ENCODE data around the gene VWA8. TPM values are rescaled to one million over a fixed set of nuclear protein-coding genes. Genes with fewer than 3 reads are reported as not detected.

VWA8 gene
- total RNA-seq, 5 donors from 2014 or later (not counting 1 experiment from before 2014, with no cell fraction given), result 17.8 to 27.1 (median 22.9) TPM

- Histone ChIP-seq H3K9me3 (no peaks in the 10 kb centered on the region), H3K4me1 (ENCODE audit: control insufficient read depth in 1 of 2, extremely low read depth in 1 of 2, insufficient read depth in 2 of 2, low read length in 2 of 2) (no peaks in the 10 kb centered on the region), H3K4me3 (ENCODE audit: control insufficient read depth in 1 of 2, extremely low read depth in 1 of 2, low read length in 1 of 2) (no peak overlapping the region), H3K27ac (ENCODE audit: low read length) (no peak overlapping the region), H3K27me3 (replicated peaks in 1 of 2; ENCODE audit: control insufficient read depth in 2 of 2, extremely low read depth in 1 of 2, insufficient read depth in 2 of 2, low read length in 1 of 2) (no peaks in the 10 kb centered on the region), H3K36me3 (ENCODE audit: control insufficient read depth in 2 of 2, extremely low read depth in 1 of 2, insufficient read depth in 1 of 2, low read length in 1 of 2) (no peaks in the 10 kb centered on the region)
- no CpG with 5 or more reads among the region's 1 CpG for WGBS (ENCODE audit: insufficient coverage)
- H3K27me3 Mint-ChIP-seq, result no peaks in the 10 kb centered on the region
- DNase-seq (no peak), ATAC-seq (replicated peaks in 1 of 4) (no peak)
- H3K4me1 Mint-ChIP-seq, result no peaks in the 10 kb centered on the region
- ChIA-PET CTCF (no interaction called here), POLR2A (interaction anchor here in 1 of 2 donors (0.6 kb wide), 1 partner anchor 24 kb away, joined by 3 read pairs; no protein-coding TSS in a partner anchor)
- H3K9me3 Mint-ChIP-seq, result no peaks in the 10 kb centered on the region
- H3K4me3 Mint-ChIP-seq, result no peak overlapping the region
- peaks cover 32% of the 10 kb centered on the region for H3K36me3 Mint-ChIP-seq
- H3K27ac Mint-ChIP-seq, result no peak overlapping the region
These were observed 247.5 kb downstream of the VWA8 start for GRCh38 chr13:41713405-41713804.

DNA sequence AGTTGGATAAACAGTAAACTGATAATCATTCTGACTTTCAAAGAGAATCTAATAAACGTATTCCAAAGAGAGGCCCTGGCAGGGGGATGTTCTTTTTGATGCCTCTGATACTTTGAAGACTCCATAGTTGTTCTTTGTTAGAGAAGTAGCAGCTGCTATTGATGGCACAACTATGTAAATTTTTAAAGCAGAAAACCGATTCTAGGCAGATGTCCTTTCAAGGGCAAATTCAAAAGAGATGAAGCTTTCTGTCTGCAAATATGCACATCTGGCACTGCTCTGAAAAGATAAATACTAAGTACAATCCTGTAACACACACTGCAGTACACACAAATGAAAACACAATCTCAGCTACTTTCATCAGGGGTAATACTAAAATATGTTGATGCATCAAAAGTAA lies 250.1 kb downstream of the VWA8 start:
- no peaks in the 10 kb centered on the region for H3K9me3 ChIP-seq
- ATAC-seq (replicated peaks in 1 of 4) (no peak), DNase-seq (no peak)
- Mint-ChIP-seq H3K4me3 (no peak overlapping the region), H3K27me3 (no peaks in the 10 kb centered on the region), H3K9me3 (no peaks in the 10 kb centered on the region), H3K36me3 (peaks cover 38% of the 10 kb centered on the region), H3K4me1 (no peaks in the 10 kb centered on the region), H3K27ac (no peak overlapping the region)
- no peak overlapping the region for H3K4me3 ChIP-seq (ENCODE audit: control insufficient read depth in 1 of 2, extremely low read depth in 1 of 2, low read length in 1 of 2)
- no peaks in the 10 kb centered on the region for H3K27me3 ChIP-seq (replicated peaks in 1 of 2; ENCODE audit: control insufficient read depth in 2 of 2, extremely low read depth in 1 of 2, insufficient read depth in 2 of 2, low read length in 1 of 2)
- no peak overlapping the region for H3K27ac ChIP-seq (ENCODE audit: low read length)
- no peaks in the 10 kb centered on the region for H3K4me1 ChIP-seq (ENCODE audit: control insufficient read depth in 1 of 2, extremely low read depth in 1 of 2, insufficient read depth in 2 of 2, low read length in 2 of 2)
- POLR2A ChIA-PET, result interaction anchor here in 1 of 2 donors (0.7 to 0.8 kb wide), 2 partner anchors 23 to 32 kb away, joined by 3 to 4 read pairs; no protein-coding TSS in a partner anchor
- no peaks in the 10 kb centered on the region for H3K36me3 ChIP-seq (ENCODE audit: control insufficient read depth in 2 of 2, extremely low read depth in 1 of 2, insufficient read depth in 1 of 2, low read length in 1 of 2)
- WGBS (ENCODE audit: insufficient coverage), result 86% methylated on average over 1 of the region's 2 CpGs
- CTCF ChIA-PET, result no interaction called here

DNA sequence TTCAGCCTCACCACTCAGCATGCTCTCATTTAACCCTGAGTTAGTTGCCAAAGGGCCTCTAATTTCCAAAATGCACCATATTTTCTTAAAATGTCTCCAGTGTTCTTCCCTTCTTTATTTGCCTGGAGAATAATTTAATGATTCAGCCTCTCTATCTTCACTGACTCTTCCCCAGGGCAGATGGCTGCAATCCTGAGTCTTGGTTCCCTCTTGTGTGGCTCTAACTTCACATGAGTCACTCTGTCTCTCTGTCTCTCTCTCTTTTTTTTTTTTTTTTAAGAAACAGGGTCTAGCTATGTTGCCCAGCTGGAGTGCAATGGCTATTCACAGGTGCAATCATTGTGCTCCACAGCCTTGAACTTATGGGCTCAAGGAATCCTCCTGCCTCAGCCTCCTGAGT lies 251.4 kb downstream of the VWA8 start:
- Mint-ChIP-seq H3K27me3 (no peaks in the 10 kb centered on the region), H3K4me3 (no peak overlapping the region), H3K27ac (no peak overlapping the region), H3K9me3 (no peaks in the 10 kb centered on the region), H3K36me3 (peaks cover 45% of the 10 kb centered on the region), H3K4me1 (no peaks in the 10 kb centered on the region)
- Histone ChIP-seq H3K27ac (ENCODE audit: low read length) (no peak overlapping the region), H3K9me3 (no peaks in the 10 kb centered on the region), H3K27me3 (replicated peaks in 1 of 2; ENCODE audit: control insufficient read depth in 2 of 2, extremely low read depth in 1 of 2, insufficient read depth in 2 of 2, low read length in 1 of 2) (no peaks in the 10 kb centered on the region), H3K36me3 (ENCODE audit: control insufficient read depth in 2 of 2, extremely low read depth in 1 of 2, insufficient read depth in 1 of 2, low read length in 1 of 2) (no peaks in the 10 kb centered on the region), H3K4me1 (ENCODE audit: control insufficient read depth in 1 of 2, extremely low read depth in 1 of 2, insufficient read depth in 2 of 2, low read length in 2 of 2) (no peaks in the 10 kb centered on the region), H3K4me3 (ENCODE audit: control insufficient read depth in 1 of 2, extremely low read depth in 1 of 2, low read length in 1 of 2) (no peak overlapping the region)
- no peak for DNase-seq
- ChIA-PET POLR2A (no interaction called here), CTCF (no interaction called here)
- ATAC-seq (replicated peaks in 1 of 4), result no peak

DNA sequence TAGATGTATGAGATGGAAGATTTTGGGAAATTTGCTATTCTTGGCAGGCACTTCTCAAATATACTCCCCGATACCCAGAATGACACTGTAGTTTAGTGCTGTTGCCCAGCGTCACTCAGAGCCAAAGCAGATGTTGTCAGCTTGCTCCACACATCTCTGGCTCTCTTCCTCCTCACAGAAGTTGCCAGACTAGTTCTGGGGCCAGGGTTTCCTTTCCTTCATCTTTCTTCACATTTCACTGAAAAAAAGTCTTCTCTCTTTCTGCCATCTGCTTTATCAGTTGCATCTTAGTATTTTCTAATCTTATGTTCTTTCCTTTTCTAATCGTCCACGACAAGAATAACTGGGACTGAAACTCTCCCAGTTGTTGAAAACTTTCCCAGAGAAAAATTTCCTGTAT lies 252.2 kb downstream of the VWA8 start:
- peaks cover 41% of the 10 kb centered on the region for H3K36me3 Mint-ChIP-seq
- WGBS (ENCODE audit: insufficient coverage), result 100% methylated on average over 2 of the region's 4 CpGs
- Histone ChIP-seq H3K4me1 (ENCODE audit: control insufficient read depth in 1 of 2, extremely low read depth in 1 of 2, insufficient read depth in 2 of 2, low read length in 2 of 2) (no peaks in the 10 kb centered on the region), H3K27me3 (replicated peaks in 1 of 2; ENCODE audit: control insufficient read depth in 2 of 2, extremely low read depth in 1 of 2, insufficient read depth in 2 of 2, low read length in 1 of 2) (no peaks in the 10 kb centered on the region), H3K4me3 (ENCODE audit: control insufficient read depth in 1 of 2, extremely low read depth in 1 of 2, low read length in 1 of 2) (no peak overlapping the region), H3K36me3 (ENCODE audit: control insufficient read depth in 2 of 2, extremely low read depth in 1 of 2, insufficient read depth in 1 of 2, low read length in 1 of 2) (no peaks in the 10 kb centered on the region), H3K27ac (ENCODE audit: low read length) (no peak overlapping the region), H3K9me3 (no peaks in the 10 kb centered on the region)
- CTCF ChIA-PET, result no interaction called here
- no peaks in the 10 kb centered on the region for H3K27me3 Mint-ChIP-seq
- ATAC-seq (replicated peaks in 1 of 4) (no peak), DNase-seq (no peak)
- H3K4me1 Mint-ChIP-seq, result no peaks in the 10 kb centered on the region
- no peak overlapping the region for H3K4me3 Mint-ChIP-seq
- POLR2A ChIA-PET, result no interaction called here
- no peak overlapping the region for H3K27ac Mint-ChIP-seq
- H3K9me3 Mint-ChIP-seq, result no peaks in the 10 kb centered on the region

- Mint-ChIP-seq H3K4me3 (no peak overlapping the region), H3K9me3 (no peaks in the 10 kb centered on the region), H3K27ac (no peak overlapping the region), H3K27me3 (no peaks in the 10 kb centered on the region), H3K36me3 (peaks cover 44% of the 10 kb centered on the region), H3K4me1 (no peaks in the 10 kb centered on the region)
- H3K4me1 ChIP-seq (ENCODE audit: control insufficient read depth in 1 of 2, extremely low read depth in 1 of 2, insufficient read depth in 2 of 2, low read length in 2 of 2), result no peaks in the 10 kb centered on the region
- no peaks in the 10 kb centered on the region for H3K36me3 ChIP-seq (ENCODE audit: control insufficient read depth in 2 of 2, extremely low read depth in 1 of 2, insufficient read depth in 1 of 2, low read length in 1 of 2)
- no peak for DNase-seq
- ATAC-seq (replicated peaks in 1 of 4), result no peak
- H3K27me3 ChIP-seq (replicated peaks in 1 of 2; ENCODE audit: control insufficient read depth in 2 of 2, extremely low read depth in 1 of 2, insufficient read depth in 2 of 2, low read length in 1 of 2), result no peaks in the 10 kb centered on the region
- no peaks in the 10 kb centered on the region for H3K9me3 ChIP-seq
- ChIA-PET CTCF (no interaction called here), POLR2A (no interaction called here)
- H3K4me3 ChIP-seq (ENCODE audit: control insufficient read depth in 1 of 2, extremely low read depth in 1 of 2, low read length in 1 of 2), result no peak overlapping the region
- H3K27ac ChIP-seq (ENCODE audit: low read length), result no peak overlapping the region
- no CpG with 5 or more reads among the region's 1 CpG for WGBS (ENCODE audit: insufficient coverage)
These were observed 253.6 kb downstream of the VWA8 start for GRCh38 chr13:41707194-41707821.

GRCh38 chr13:41706152-41706551 lies 254.8 kb downstream of the VWA8 start:
- POLR2A ChIA-PET, result interaction anchor here in 1 of 2 donors (0.6 kb wide), 1 partner anchor 10 kb away, joined by 3 read pairs; no protein-coding TSS in a partner anchor
- WGBS (ENCODE audit: insufficient coverage), result no CpG with 5 or more reads among the region's 1 CpG
- H3K27ac ChIP-seq (ENCODE audit: low read length), result no peak overlapping the region
- H3K9me3 Mint-ChIP-seq, result no peaks in the 10 kb centered on the region
- no peaks in the 10 kb centered on the region for H3K27me3 Mint-ChIP-seq
- no peak overlapping the region for H3K4me3 Mint-ChIP-seq
- no peaks in the 10 kb centered on the region for H3K4me1 ChIP-seq (ENCODE audit: control insufficient read depth in 1 of 2, extremely low read depth in 1 of 2, insufficient read depth in 2 of 2, low read length in 2 of 2)
- DNase-seq (no peak), ATAC-seq (replicated peaks in 1 of 4) (no peak)
- peaks cover 43% of the 10 kb centered on the region for H3K36me3 Mint-ChIP-seq
- no peaks in the 10 kb centered on the region for H3K36me3 ChIP-seq (ENCODE audit: control insufficient read depth in 2 of 2, extremely low read depth in 1 of 2, insufficient read depth in 1 of 2, low read length in 1 of 2)
- H3K27ac Mint-ChIP-seq, result no peak overlapping the region
- H3K9me3 ChIP-seq, result no peaks in the 10 kb centered on the region
- H3K4me3 ChIP-seq (ENCODE audit: control insufficient read depth in 1 of 2, extremely low read depth in 1 of 2, low read length in 1 of 2), result no peak overlapping the region
- no peaks in the 10 kb centered on the region for H3K27me3 ChIP-seq (replicated peaks in 1 of 2; ENCODE audit: control insufficient read depth in 2 of 2, extremely low read depth in 1 of 2, insufficient read depth in 2 of 2, low read length in 1 of 2)
- CTCF ChIA-PET, result interaction anchor here in 1 of 2 donors (0.7 kb wide), 1 partner anchor 566 kb away, joined by 3 read pairs; no protein-coding TSS in a partner anchor
- H3K4me1 Mint-ChIP-seq, result no peaks in the 10 kb centered on the region

DNA sequence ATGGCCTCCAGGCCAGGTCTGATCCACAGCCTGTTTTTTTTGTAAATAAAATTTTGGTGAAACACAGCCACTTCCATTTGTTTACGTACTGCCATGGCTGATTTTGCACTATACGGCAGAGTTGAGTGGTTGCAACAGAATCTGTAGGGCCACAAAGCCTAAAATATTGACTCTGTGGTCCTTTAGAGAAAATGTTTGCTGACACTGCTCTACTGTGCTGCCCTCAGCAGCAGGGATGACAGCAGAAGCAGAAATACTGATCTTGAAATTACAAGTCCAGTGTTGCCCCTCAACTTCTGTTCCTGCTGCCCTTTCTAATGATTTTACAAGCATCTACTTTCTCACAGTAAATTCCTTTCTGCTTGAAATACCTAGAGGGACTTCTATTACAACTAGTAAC lies 258.4 kb downstream of the VWA8 start:
- Mint-ChIP-seq H3K27me3 (no peaks in the 10 kb centered on the region), H3K9me3 (no peaks in the 10 kb centered on the region), H3K4me1 (no peaks in the 10 kb centered on the region), H3K4me3 (no peak overlapping the region), H3K27ac (no peak overlapping the region), H3K36me3 (peaks cover 45% of the 10 kb centered on the region)
- ChIA-PET CTCF (no interaction called here), POLR2A (no interaction called here)
- Histone ChIP-seq H3K4me1 (ENCODE audit: control insufficient read depth in 1 of 2, extremely low read depth in 1 of 2, insufficient read depth in 2 of 2, low read length in 2 of 2) (no peaks in the 10 kb centered on the region), H3K27ac (ENCODE audit: low read length) (no peak overlapping the region), H3K27me3 (replicated peaks in 1 of 2; ENCODE audit: control insufficient read depth in 2 of 2, extremely low read depth in 1 of 2, insufficient read depth in 2 of 2, low read length in 1 of 2) (no peaks in the 10 kb centered on the region), H3K4me3 (ENCODE audit: control insufficient read depth in 1 of 2, extremely low read depth in 1 of 2, low read length in 1 of 2) (no peak overlapping the region), H3K36me3 (ENCODE audit: control insufficient read depth in 2 of 2, extremely low read depth in 1 of 2, insufficient read depth in 1 of 2, low read length in 1 of 2) (peaks cover 0 to 11% of the 10 kb centered on the region in 2 donors), H3K9me3 (no peaks in the 10 kb centered on the region)
- 100% methylated on average over 1 of the region's 2 CpGs for WGBS (ENCODE audit: insufficient coverage)
- DNase-seq, result no peak
- ATAC-seq (replicated peaks in 1 of 4), result no peak

Data from T-cell (primary cell).